ENCODE data around the gene NQO1. TPM values are rescaled to one million over a fixed set of nuclear protein-coding genes. Genes with fewer than 3 reads are reported as not detected.
"Not testable (repeated sequence)": the region's sequence is repeated elsewhere in the genome, so short reads cannot be mapped to it uniquely, and the experiment has no call there.

Gene NQO1
- total RNA-seq, 2 experiments from 2014 or later, result 9.9 to 11.4 TPM

- Mint-ChIP-seq H3K36me3 (ENCODE audit: low read depth) (no peaks in the 10 kb centered on the region), H3K27me3 (no peaks in the 10 kb centered on the region), H3K4me3 (peak within 1 kb of the TSS; percentile 91), H3K27ac (peak within 1 kb of the TSS; percentile 98), H3K4me1 (peaks cover 35% of the 10 kb centered on the region), H3K9me3 (ENCODE audit: low read depth) (no peaks in the 10 kb centered on the region)
- intact Hi-C loops (cut with DNase I, micrococcal nuclease), result loop anchor here in 1 of 2 experiments (1.0 to 5.0 kb wide), 7 partner anchors 36 to 630 kb away; partner anchors contain the start of genes CHTF8, COG8, NFAT5 and NIP7
- POLR2A ChIA-PET, result interaction anchor here (0.6 to 1.1 kb wide), 5 partner anchors 9 to 527 kb away, joined by 3 to 4 read pairs (median 3); partner anchors contain the start of gene AARS1
- ATAC-seq (peak; percentile 76), DNase-seq (peak; percentile 86)
- CTCF ChIA-PET, result interaction anchor here (0.7 to 2.3 kb wide), 5 partner anchors 8 to 629 kb away, joined by 3 to 8 read pairs (median 3); partner anchors contain the start of gene NOB1
Observed at GRCh38 chr16:69761983-69762813, 35.8 kb upstream of the NQO1 start, which contains the start of gene WWP2. Gene WWP2, plus strand, starts transcription at chr16:69762332. Its CDS starts 24,679 bp downstream, at chr16:69787011.

GRCh38 chr16:69757375-69757774, 31.0 kb upstream of the NQO1 start:
- POLR2A ChIA-PET, result not testable (repeated sequence)
- CTCF ChIA-PET, result interaction anchor here (1.3 to 1.7 kb wide), 3 partner anchors 31 to 361 kb away, joined by 3 to 5 read pairs (median 4); partner anchors contain the start of gene NQO1

GRCh38 chr16:69756705-69757104, 30.3 kb upstream of the NQO1 start:
- H3K36me3 Mint-ChIP-seq (ENCODE audit: low read depth), result peaks cover 22% of the 10 kb centered on the region
- intact Hi-C loops (cut with DNase I, micrococcal nuclease), result no loop called here

More at GRCh38 chr16:69757375-69757774, 31.0 kb upstream of the NQO1 start:
- Mint-ChIP-seq H3K4me1 (peaks cover 18% of the 10 kb centered on the region), H3K36me3 (ENCODE audit: low read depth) (peaks cover 15% of the 10 kb centered on the region)
- H3K9me3 Mint-ChIP-seq (ENCODE audit: low read depth); H3K27me3 Mint-ChIP-seq; H3K4me3 Mint-ChIP-seq; DNase-seq; H3K27ac Mint-ChIP-seq; intact Hi-C loops (cut with DNase I, micrococcal nuclease); ATAC-seq: not testable (repeated sequence)

GRCh38 chr16:69754469-69755310, 28.3 kb upstream of the NQO1 start, which contains the start of gene NOB1:
Gene NOB1, minus strand, starts transcription at chr16:69754926. Its CDS starts 16 bp downstream, at chr16:69754910.
- Mint-ChIP-seq H3K4me1 (peaks cover 21% of the 10 kb centered on the region), H3K27me3 (no peaks in the 10 kb centered on the region), H3K9me3 (ENCODE audit: low read depth) (no peaks in the 10 kb centered on the region), H3K27ac (peak within 1 kb of the TSS; percentile 98), H3K36me3 (ENCODE audit: low read depth) (peaks cover 34% of the 10 kb centered on the region), H3K4me3 (peak within 1 kb of the TSS; percentile 96)
- ATAC-seq (peak; percentile 98), DNase-seq (peak; percentile 99)
- POLR2A ChIA-PET, result interaction anchor here (0.6 to 1.4 kb wide), 4 partner anchors 9 to 358 kb away, joined by 3 to 5 read pairs (median 3); partner anchors contain the start of gene NQO1
- CTCF ChIA-PET, result interaction anchor here (0.6 to 3.1 kb wide), 29 partner anchors 8 to 881 kb away, joined by 3 to 40 read pairs (median 4); partner anchors contain the start of genes NQO1, TMED6 and WWP2
- intact Hi-C loops (cut with DNase I, micrococcal nuclease), result loop anchor here (1.0 to 2.0 kb wide), 7 partner anchors 28 to 444 kb away; partner anchors contain the start of genes NQO1 (in 2 of the 2), NFAT5 (in 1 of the 2) and VPS4A (in 1 of the 2)

More at GRCh38 chr16:69756705-69757104, 30.3 kb upstream of the NQO1 start:
- Mint-ChIP-seq H3K4me3 (no peak overlapping the region), H3K27ac (no peak overlapping the region), H3K4me1 (peaks cover 24% of the 10 kb centered on the region), H3K27me3 (no peaks in the 10 kb centered on the region), H3K9me3 (ENCODE audit: low read depth) (no peaks in the 10 kb centered on the region)
- DNase-seq (no peak), ATAC-seq (no peak)
- POLR2A ChIA-PET, result no interaction called here
- CTCF ChIA-PET, result interaction anchor here (1.0 to 1.7 kb wide), 3 partner anchors 12 to 361 kb away, joined by 3 to 5 read pairs (median 4); no protein-coding TSS in a partner anchor

- Mint-ChIP-seq H3K4me3 (peak overlapping the region; percentile 96), H3K27me3 (no peaks in the 10 kb centered on the region), H3K9me3 (ENCODE audit: low read depth) (no peaks in the 10 kb centered on the region), H3K36me3 (ENCODE audit: low read depth) (peaks cover 39% of the 10 kb centered on the region), H3K27ac (peak overlapping the region; percentile 98), H3K4me1 (peaks cover 23% of the 10 kb centered on the region)
- DNase-seq, result no peak
- POLR2A ChIA-PET, result interaction anchor here (1.2 to 1.4 kb wide), 3 partner anchors 9 to 32 kb away, joined by 3 to 5 read pairs (median 4); partner anchors contain the start of gene NQO1
- CTCF ChIA-PET, result interaction anchor here (0.6 to 3.1 kb wide), 29 partner anchors 8 to 881 kb away, joined by 3 to 40 read pairs (median 4); partner anchors contain the start of genes NQO1, TMED6 and WWP2
- intact Hi-C loops (cut with DNase I, micrococcal nuclease), result loop anchor here (1.0 to 2.0 kb wide), 6 partner anchors 28 to 443 kb away; partner anchors contain the start of genes NQO1 (in 2 of the 2), NFAT5 (in 1 of the 2) and VPS4A (in 1 of the 2)
- no peak for ATAC-seq
Observed at GRCh38 chr16:69754143-69754468, 27.7 kb upstream of the NQO1 start.

GRCh38 chr16:69748694-69749345, 22.5 kb upstream of the NQO1 start:
- H3K4me3 Mint-ChIP-seq, result no peak overlapping the region
- H3K27me3 Mint-ChIP-seq, result no peaks in the 10 kb centered on the region
- intact Hi-C loops (cut with DNase I, micrococcal nuclease), result no loop called here
- ATAC-seq, result no peak
- no peaks in the 10 kb centered on the region for H3K9me3 Mint-ChIP-seq (ENCODE audit: low read depth)
- ChIA-PET CTCF (interaction anchor here (1.1 kb wide), 1 partner anchor 40 kb away, joined by 6 read pairs; no protein-coding TSS in a partner anchor), POLR2A (interaction anchor here (0.6 kb wide), 2 partner anchors 23 to 37 kb away, joined by 3 read pairs; partner anchors contain the start of gene NQO1)
- no peak overlapping the region for H3K27ac Mint-ChIP-seq
- peaks cover 72% of the 10 kb centered on the region for H3K36me3 Mint-ChIP-seq (ENCODE audit: low read depth)
- peaks cover 26% of the 10 kb centered on the region for H3K4me1 Mint-ChIP-seq
- DNase-seq, result no peak

- intact Hi-C loops (cut with DNase I, micrococcal nuclease), result no loop called here
- no peak for ATAC-seq
- Mint-ChIP-seq H3K4me1 (peaks cover 13% of the 10 kb centered on the region), H3K27ac (peak overlapping the region; percentile 65), H3K4me3 (no peak overlapping the region), H3K27me3 (no peaks in the 10 kb centered on the region), H3K36me3 (ENCODE audit: low read depth) (peaks cover 72% of the 10 kb centered on the region), H3K9me3 (ENCODE audit: low read depth) (no peaks in the 10 kb centered on the region)
- no peak for DNase-seq
- ChIA-PET POLR2A (interaction anchor here (1.0 kb wide), 1 partner anchor 8 kb away, joined by 6 read pairs; no protein-coding TSS in a partner anchor), CTCF (no interaction called here)
Observed at GRCh38 chr16:69747115-69747514, 20.8 kb upstream of the NQO1 start.

GRCh38 chr16:69745959-69746358, 19.6 kb upstream of the NQO1 start:
- ATAC-seq (no peak), DNase-seq (no peak)
- intact Hi-C loops (cut with DNase I, micrococcal nuclease), result no loop called here
- H3K36me3 Mint-ChIP-seq (ENCODE audit: low read depth), result peaks cover 70% of the 10 kb centered on the region
- ChIA-PET CTCF (interaction anchor here (0.8 kb wide), 1 partner anchor 9 kb away, joined by 5 read pairs; the partner anchor contains the start of gene NOB1), POLR2A (interaction anchor here (1.2 kb wide), 1 partner anchor 9 kb away, joined by 3 read pairs; the partner anchor contains the start of gene NOB1)
- H3K27me3 Mint-ChIP-seq, result no peaks in the 10 kb centered on the region
- H3K4me1 Mint-ChIP-seq, result peaks cover 5% of the 10 kb centered on the region
- no peaks in the 10 kb centered on the region for H3K9me3 Mint-ChIP-seq (ENCODE audit: low read depth)
- H3K4me3 Mint-ChIP-seq, result no peak overlapping the region
- H3K27ac Mint-ChIP-seq, result no peak overlapping the region

GRCh38 chr16:69745232-69745612, 18.9 kb upstream of the NQO1 start:
- H3K27me3 Mint-ChIP-seq, result no peaks in the 10 kb centered on the region
- peaks cover 5% of the 10 kb centered on the region for H3K4me1 Mint-ChIP-seq
- intact Hi-C loops (cut with DNase I, micrococcal nuclease), result no loop called here
- H3K9me3 Mint-ChIP-seq (ENCODE audit: low read depth), result no peaks in the 10 kb centered on the region
- no peak overlapping the region for H3K4me3 Mint-ChIP-seq
- POLR2A ChIA-PET, result interaction anchor here (1.2 kb wide), 1 partner anchor 10 kb away, joined by 3 read pairs; the partner anchor contains the start of gene NOB1
- ATAC-seq (no peak), DNase-seq (no peak)
- no peak overlapping the region for H3K27ac Mint-ChIP-seq
- CTCF ChIA-PET, result interaction anchor here (1.6 kb wide), 1 partner anchor 9 kb away, joined by 7 read pairs; the partner anchor contains the start of gene NOB1
- H3K36me3 Mint-ChIP-seq (ENCODE audit: low read depth), result peaks cover 69% of the 10 kb centered on the region
